Stimulated activated CD8-positive, alpha-beta memory T cell treated with anti-CD3 and anti-CD28 coated beads, Interleukin-4, amount 100 ng/mL, for 1 hour (primary cell): ENCODE results near the gene TCN1.
"Not testable (repeated sequence)": the region's sequence is repeated elsewhere in the genome, so short reads cannot be mapped to it uniquely, and the experiment has no call there.

ENCODE experiments used
- DNase-seq, 2 donors: peaks; one replicate each; pipeline ENCODE4 v3.0.0-alpha.2; 2020; ENCODE audit warnings: low read depth in 2 of 2, low spot score in 1 of 2

The TCN1 gene

GRCh38 chr11:59866397-59866796, at the start of gene TCN1:
TSS of gene TCN1 (minus strand) at chr11:59866487. CDS start at chr11:59866470, 17 bp downstream.
- no peak for DNase-seq

DNA sequence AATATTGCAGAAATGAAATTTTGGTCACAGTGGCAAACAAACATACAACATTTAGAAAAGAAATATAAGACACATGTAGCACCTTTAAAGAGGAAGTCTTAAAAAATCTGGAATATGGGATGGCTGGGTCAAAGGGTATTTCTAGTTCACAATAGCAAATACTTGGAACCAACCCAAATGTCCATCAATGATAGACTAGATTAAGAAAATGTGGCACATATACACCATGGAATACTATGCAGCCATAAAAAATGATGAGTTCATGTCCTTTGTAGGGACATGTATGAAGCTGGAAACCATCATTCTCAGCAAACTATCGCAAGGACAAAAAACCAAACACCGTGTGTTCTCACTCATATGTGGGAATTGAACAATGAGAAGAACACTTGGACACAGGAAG, 37.3 kb upstream of the TCN1 start:
- DNase-seq = not testable (repeated sequence)

DNA sequence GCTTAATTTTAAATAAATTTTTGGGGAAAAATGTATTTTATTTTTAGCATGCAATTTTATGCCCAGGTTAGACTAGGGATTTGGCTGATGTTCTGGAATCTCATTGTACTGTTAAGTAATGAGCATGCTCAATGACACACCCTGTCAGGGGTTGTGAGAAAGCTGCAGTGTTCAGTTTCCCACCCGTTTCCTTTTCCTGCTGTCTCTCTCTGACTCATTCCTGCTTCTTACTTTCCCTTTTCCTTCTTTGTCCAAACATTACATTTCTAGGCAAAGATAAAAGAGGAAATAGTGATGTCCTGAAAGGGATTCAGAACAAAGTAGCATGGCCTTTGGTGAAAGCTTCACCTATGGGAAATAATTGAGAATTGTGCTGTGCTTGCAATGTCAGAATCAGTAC, 35.0 kb upstream of the TCN1 start:
- no peak for DNase-seq

DNA sequence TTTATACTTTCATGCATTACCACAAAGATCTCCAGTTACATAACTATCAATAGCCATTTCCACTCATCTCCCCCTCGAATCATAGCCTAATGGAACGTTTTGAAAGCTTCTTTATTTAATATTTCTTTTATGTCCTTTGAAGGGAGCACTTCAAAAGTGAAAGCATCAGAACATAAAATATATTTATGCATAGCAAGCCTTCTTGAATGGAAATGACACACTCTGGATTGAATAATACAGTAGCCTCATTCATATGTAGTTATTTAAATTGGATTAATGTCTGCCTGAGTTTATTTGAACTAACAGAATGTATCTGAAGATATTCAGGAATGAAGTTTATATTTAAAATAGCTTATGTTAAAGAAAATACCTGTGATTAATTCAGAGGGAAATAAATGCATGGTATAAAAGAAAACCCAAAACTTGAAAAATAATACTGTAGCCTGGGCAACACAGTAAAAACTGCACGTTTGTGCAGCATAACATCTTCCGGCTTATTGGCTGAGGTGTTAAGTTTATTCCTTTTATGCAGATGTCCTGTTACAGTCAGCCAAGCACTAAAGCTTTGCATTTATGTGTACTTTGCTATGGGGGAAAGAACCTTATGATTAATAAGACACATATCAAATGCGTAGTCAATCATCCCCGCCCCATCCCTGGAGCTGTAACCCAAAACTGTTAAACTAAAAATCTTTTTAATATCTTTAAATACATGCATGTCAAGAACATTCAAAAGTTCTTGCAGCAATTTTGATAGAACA, 34.3 kb upstream of the TCN1 start:
- no peak for DNase-seq

- no peak for DNase-seq
Observed at GRCh38 chr11:59899532-59899931, 33.2 kb upstream of the TCN1 start.

DNA sequence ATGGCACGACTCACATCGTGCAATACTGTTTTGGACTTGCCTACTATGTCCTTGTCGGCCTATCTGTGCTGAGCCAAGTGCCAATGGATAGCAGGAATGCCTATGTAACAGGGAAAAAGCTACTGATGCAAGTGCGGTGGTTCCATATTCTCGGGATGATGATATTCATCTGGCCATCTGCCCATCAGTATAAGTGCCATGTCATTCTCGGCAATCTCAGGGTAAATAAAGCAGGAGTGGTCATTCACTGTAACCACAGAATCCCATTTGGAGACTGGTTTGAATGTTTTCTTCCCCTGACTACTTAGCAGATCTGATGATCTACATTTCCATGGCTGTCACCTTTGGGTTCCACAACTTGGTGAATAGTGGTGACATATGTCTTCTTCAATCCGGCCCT, 32.4 kb upstream of the TCN1 start:
- no peak for DNase-seq

DNA sequence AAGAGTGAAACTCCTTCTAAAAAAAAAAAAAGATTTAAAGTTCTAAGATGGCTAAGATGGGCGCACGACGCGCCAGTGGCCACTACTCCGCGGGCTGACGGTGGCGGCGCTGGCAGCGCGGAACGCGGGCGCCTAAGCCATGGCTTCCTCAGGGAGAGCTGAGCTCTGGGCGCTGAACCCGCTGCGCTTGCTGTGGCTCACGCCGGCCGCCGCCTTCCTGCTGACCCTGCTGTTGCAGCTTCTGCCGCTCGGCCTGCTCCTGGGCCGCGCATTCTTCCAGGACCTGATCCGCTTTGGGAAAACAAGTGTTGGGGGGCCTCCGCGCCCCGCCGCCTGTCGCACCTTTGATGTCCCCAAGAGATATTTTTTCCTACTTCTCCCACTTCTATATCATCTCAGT, 31.8 kb upstream of the TCN1 start:
- DNase-seq = no peak

DNA sequence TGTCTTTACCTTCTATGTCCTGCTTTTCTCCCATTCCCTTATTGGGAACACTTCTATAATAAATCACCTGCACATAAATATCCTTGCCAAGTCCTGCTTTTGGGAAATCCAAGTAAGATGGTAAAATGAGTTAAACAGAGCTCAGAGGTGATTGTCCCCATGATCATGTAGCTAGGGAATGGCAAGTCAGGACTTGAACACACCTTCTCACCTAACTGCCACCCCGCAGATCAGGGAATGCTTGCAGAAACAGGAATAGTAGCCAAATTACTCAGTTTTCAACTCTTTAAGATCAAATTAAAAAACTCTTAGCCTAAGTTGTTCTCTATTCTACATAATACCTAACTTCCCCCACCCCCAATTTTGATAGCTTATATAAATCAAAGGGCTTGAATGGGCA, 28.3 kb upstream of the TCN1 start:
- no peak for DNase-seq

GRCh38 chr11:59891781-59892181, 25.5 kb upstream of the TCN1 start:
- DNase-seq = no peak

DNA sequence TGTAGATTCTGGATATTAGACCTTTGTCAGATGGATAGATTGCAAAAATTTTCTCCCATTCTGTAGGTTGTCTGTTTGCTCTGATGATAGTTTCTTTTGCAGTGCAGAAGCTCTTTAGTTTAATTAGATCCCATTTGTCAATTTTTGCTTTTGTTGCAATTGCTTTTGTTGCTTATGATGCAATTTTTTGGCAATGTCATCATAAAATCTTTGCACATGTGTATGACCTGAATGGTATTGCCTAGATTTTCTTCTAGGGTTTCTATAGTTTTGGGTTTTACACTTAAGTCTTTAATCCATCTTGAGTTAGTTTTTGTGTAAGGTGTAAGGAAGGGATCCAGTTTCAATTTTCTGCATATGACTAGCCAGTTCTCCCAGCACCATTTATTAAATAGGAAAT, 20.9 kb upstream of the TCN1 start:
- not testable (repeated sequence) for DNase-seq

- no peak for DNase-seq
Observed at GRCh38 chr11:59883597-59883996, 17.3 kb upstream of the TCN1 start.

DNA sequence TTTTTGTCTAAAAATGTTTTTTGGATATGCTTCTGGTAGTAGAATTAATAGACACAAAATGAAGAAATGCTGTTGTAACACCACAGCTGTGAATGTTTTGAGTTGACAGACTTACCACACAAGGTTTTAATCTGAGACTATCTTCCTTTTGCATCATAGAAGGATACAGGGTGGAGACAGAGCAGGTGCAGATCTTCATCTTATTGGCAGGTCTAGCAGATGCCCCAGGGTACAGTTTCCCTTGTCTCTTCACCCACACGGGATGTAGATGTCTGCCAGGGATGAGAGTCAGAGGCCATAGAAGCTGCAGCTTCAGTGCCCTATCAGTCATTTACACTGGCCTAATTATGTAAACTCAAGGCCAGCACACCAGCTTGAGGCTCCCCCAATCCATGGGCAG, 13.3 kb upstream of the TCN1 start:
- DNase-seq = no peak

GRCh38 chr11:59878575-59878974, 12.3 kb upstream of the TCN1 start, which contains the start of gene OOSP3:
TSS of gene OOSP3 (plus strand) at chr11:59878782. CDS start at chr11:59878809, 27 bp downstream.
- no peak for DNase-seq

DNA sequence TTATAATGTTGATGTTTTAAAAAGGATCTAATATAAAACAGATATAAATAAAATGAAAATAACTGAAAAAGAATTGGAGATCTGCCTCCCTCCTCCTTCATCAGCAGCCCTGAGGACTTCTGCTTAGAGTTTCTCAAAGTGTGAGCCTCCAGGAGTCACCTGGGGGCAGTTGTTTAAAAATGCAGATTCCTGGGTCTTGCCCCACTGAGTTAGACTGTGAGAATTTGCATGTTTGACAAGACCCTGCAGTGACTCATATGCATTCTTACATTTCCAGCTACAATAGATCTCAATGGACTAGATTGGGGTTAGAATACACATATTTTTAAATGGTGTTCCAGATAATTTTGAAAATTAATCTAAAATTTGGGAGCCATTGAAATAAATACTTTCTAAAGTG, 11.5 kb upstream of the TCN1 start:
- no peak for DNase-seq

DNA sequence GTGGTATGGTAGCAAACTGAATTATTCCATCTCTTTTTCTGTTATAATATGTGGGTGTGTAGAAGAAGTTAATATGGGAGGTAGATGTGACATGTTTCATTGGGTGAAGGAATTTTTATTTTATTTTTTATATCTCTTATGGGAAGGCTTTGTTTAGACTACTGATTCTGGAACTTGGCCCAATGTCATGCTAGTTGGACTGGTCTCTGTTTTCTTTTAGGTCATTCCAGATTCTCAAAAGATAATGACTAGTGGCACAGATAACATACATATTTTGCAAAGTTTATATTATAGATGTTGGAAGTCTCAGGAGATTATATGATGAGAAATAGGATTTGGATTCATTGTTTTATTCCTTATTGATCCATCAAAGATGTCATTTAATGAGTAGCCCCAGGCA, 11.0 kb upstream of the TCN1 start:
- no peak for DNase-seq

- no peak for DNase-seq
Observed at GRCh38 chr11:59875856-59876519, 9.7 kb upstream of the TCN1 start.

DNA sequence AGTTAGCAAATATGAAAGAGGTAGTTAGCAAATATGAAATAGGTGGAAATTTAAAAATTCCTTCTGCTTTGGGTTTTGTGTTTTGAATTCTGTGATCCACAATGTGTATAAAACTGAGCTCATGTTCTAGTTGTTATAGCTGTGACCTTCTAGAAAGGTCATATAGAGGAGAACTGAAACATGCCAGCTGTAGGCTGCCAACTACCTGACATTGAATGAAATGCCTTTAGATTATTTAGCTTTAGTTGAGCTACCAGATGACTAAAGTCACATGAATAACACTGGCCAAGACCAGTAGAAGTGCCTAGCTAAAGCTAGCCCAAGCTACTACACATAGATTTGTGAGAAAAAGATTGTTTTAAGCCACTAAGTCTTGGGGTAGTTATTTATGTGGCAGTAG, 5.8 kb upstream of the TCN1 start:
- no peak for DNase-seq

DNA sequence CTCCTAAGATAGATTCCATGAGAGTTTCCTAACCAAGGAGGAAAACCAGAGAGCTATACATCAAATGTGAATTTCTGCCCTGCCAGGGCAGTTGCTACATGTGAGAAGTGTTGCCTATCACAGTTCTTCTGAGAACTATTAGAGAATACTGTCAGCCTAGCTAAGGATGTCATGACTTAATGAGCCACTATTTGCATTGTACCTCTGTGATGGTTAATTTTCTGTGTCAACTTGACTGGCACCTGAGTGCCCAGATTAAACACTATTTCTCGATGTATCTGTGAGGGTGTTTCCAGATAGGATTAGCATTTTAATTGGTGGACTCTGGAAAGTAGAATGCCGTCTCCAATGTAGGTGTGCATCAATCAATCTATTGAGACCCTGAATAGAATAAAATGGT, 1.7 kb upstream of the TCN1 start:
- no peak for DNase-seq

- no peak for DNase-seq
Observed at GRCh38 chr11:59866836-59867235, 549 bp upstream of the TCN1 start.

GRCh38 chr11:59865031-59865430, 1.3 kb downstream of the TCN1 start:
- DNase-seq = no peak

DNA sequence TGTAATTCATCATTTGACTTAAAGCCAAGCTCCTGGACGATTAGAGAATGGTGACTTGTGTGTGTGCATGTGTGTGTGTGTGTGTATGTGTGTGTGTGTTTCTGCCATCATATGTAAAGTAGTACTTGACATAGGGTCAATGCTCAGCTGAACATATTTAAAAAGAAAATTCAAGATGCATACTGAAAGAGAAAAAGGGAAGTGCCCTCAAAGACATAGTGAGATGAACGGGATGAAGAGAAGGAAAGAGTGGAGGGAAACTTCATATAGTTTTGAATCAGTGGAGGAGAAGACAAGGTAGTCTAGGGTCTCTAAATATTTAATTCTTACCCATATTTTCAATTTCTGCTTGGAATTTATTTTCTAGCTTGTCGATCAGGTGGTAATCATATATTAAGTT, 4.0 kb downstream of the TCN1 start:
- no peak for DNase-seq

DNA sequence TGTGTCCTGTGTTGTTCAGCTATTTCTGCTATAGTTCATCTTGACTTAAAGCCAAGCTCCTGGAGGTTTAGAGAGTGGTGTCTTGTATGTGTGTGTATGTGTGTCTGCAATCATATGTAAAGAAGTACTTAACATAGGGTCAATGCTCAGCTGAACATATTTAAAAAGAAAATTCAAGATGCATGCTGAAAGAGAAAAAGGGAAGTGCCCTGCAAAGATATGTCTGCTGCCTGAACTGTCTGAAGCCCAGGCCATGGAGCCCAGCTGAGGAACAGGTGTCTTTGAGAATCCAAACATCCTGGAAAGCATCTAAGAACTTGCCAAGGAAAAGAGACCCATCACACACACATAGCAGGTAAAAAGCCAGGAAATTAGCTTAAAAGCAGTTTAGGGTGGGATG, 6.6 kb downstream of the TCN1 start:
- no peak for DNase-seq
